Testis (tissue), 2 donors: ENCODE measurements around the gene SPDYE16.
"Not testable (repeated sequence)": the region's sequence is repeated elsewhere in the genome, so short reads cannot be mapped to it uniquely, and the experiment has no call there.

Experiments
- CTCF ChIP-seq, 3 experiments: fragments of 450-650 bp in 2 of 3; fragments of 200-600 bp in 1 of 3; sonication (generic) in 1 of 3; IDR thresholded peaks; one replicate each; pipeline ENCODE4 v1.5.1; 2016 to 2019; ENCODE audit warnings: antibody characterized with exemption in 3 of 3, mild to moderate bottlenecking in 2 of 3, moderate library complexity in 1 of 3
- POLR2A ChIP-seq: fragments of 450-650 bp; IDR thresholded peaks from one replicate; pipeline ENCODE4 v1.6.1; 2017; ENCODE audit warnings: antibody characterized with exemption, mild to moderate bottlenecking, moderate library complexity

GRCh38 chr7:76591602-76592304 lies 48.7 kb upstream of the SPDYE16 start:
- not testable (repeated sequence) for TF ChIP-seq POLR2A; CTCF (IDR thresholded peaks at IDR 0.05)
